Subcutaneous abdominal adipose tissue (tissue), 5 donors: ENCODE results near the gene STARD5.

Experiments
- H3K27ac ChIP-seq: one replicate; pipeline ENCODE4 v1.7.0; 2013; ENCODE audit warnings: low read depth, mild to moderate bottlenecking, inconsistent platforms, low read length, moderate library complexity
- H3K27me3 ChIP-seq, 5 donors: one replicate each; pipeline ENCODE4 v1.7.0; 2013; ENCODE audit warnings: low read length in 5 of 5, inconsistent platforms in 1 of 5; ENCODE audit not compliant: control insufficient read depth in 5 of 5, insufficient read depth in 4 of 5
- H3K36me3 ChIP-seq, 5 donors: one replicate each; pipeline ENCODE4 v1.7.0; 2013; ENCODE audit warnings: low read length in 5 of 5; ENCODE audit not compliant: control insufficient read depth in 5 of 5, insufficient read depth in 5 of 5
- H3K4me1 ChIP-seq, 5 donors: one replicate each; pipeline ENCODE4 v1.7.0; 2013; ENCODE audit warnings: low read length in 5 of 5, mild to moderate bottlenecking in 3 of 5, moderate library complexity in 1 of 5; ENCODE audit not compliant: control insufficient read depth in 5 of 5, insufficient read depth in 5 of 5
- H3K4me3 ChIP-seq, 5 donors: one replicate each; pipeline ENCODE4 v1.7.0; 2013; ENCODE audit warnings: low read length in 5 of 5, low read depth in 1 of 5
- H3K9ac ChIP-seq, 5 donors: one replicate each; pipeline ENCODE4 v1.7.0; 2013; ENCODE audit warnings: low read length in 5 of 5, mild to moderate bottlenecking in 4 of 5, moderate library complexity in 3 of 5
- H3K9me3 ChIP-seq, 5 donors: one replicate each; pipeline ENCODE4 v1.7.0; 2013; ENCODE audit warnings: low read length in 5 of 5; ENCODE audit not compliant: control insufficient read depth in 5 of 5
- donor health status: healthy.
- donor health status: healthy.
- donor health status: healthy.
- donor health status: healthy.
- donor health status: healthy.

The STARD5 gene

GRCh38 chr15:81279621-81280485 is 44.1 kb downstream of the STARD5 start:
- Histone ChIP-seq H3K27ac (no peak overlapping the region), H3K36me3 (peaks cover 3 to 41% (median 33%) of the 10 kb centered on the region in 5 donors), H3K4me1 (peaks cover 0 to 34% (median 6%) of the 10 kb centered on the region in 5 donors), H3K9ac (no peak overlapping the region), H3K4me3 (no peak overlapping the region), H3K9me3 (peaks cover 0 to 6% (median 4%) of the 10 kb centered on the region in 5 donors), H3K27me3 (no peaks in the 10 kb centered on the region)

- Histone ChIP-seq H3K9ac (no peak overlapping the region), H3K4me1 (peaks cover 0 to 26% (median 8%) of the 10 kb centered on the region in 5 donors), H3K4me3 (no peak overlapping the region), H3K27me3 (no peaks in the 10 kb centered on the region), H3K36me3 (peaks cover 3 to 45% (median 33%) of the 10 kb centered on the region in 5 donors), H3K27ac (no peak overlapping the region), H3K9me3 (peaks cover 0 to 6% (median 4%) of the 10 kb centered on the region in 5 donors)
These were observed 45.5 kb downstream of the STARD5 start for GRCh38 chr15:81278306-81279029.

DNA sequence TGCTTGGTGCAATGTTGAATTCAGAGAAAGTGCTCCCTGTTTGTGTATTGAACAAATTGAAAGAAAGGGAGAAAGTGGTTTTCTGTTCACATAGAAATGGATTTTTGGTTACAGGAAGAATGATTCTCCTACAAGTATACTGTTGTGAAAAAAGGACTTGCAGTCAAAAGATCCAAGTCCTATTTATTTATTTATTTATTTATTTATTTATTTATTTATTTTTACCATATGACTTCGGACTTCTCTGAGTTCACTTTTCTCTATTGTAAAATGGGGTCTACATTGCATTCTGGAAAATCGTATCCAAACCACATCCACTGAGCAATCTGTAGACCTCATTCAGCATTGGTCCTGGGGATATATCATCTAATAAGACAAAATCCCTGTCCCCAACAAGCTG is 46.1 kb downstream of the STARD5 start:
- no peak overlapping the region for H3K27ac ChIP-seq
- H3K27me3 ChIP-seq = no peaks in the 10 kb centered on the region
- peaks cover 3 to 47% (median 37%) of the 10 kb centered on the region in 5 donors for H3K36me3 ChIP-seq
- peaks cover 0 to 6% (median 4%) of the 10 kb centered on the region in 5 donors for H3K9me3 ChIP-seq
- peaks cover 0 to 26% (median 8%) of the 10 kb centered on the region in 5 donors for H3K4me1 ChIP-seq
- H3K9ac ChIP-seq = no peak overlapping the region
- H3K4me3 ChIP-seq = no peak overlapping the region

- H3K36me3 ChIP-seq = peaks cover 3 to 46% (median 37%) of the 10 kb centered on the region in 5 donors
- H3K9ac ChIP-seq = no peak overlapping the region
- H3K4me1 ChIP-seq = peaks cover 0 to 23% (median 8%) of the 10 kb centered on the region in 5 donors
- peaks cover 0 to 6% (median 4%) of the 10 kb centered on the region in 5 donors for H3K9me3 ChIP-seq
- H3K27me3 ChIP-seq = no peaks in the 10 kb centered on the region
- H3K4me3 ChIP-seq = no peak overlapping the region
- no peak overlapping the region for H3K27ac ChIP-seq
These were observed 47.0 kb downstream of the STARD5 start for GRCh38 chr15:81276967-81277366.

DNA sequence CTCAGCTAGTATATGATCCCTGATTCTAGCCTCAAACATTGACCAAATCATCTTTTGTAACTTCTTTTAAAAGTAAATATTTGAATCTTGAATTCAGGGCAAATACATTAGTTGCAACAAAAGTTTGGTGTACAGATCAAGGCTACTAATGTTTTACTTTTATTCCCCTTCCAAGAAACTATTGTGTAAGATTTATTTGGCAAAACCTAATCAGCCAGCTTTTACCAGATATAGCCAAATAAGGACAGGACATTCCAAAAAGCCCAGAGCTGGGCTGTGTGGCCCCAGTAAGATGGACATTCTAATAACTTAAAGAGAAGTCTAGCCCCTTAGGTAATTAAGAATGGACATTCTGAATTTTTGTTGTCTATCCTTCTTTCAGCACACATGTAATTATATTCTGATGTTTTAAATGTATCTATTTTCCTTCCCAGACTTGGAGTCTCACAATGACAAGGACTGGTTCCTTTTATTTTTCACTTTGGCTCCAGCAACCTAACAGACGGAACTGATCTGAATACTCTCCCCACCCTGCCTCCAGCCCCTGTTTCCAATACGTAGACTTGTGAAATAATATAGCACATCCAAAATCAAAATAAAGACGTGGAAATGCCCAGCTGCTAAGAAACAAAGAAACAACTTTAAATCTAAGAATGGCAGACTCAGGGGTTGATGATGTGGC is 48.1 kb downstream of the STARD5 start:
- Histone ChIP-seq H3K4me3 (no peak overlapping the region), H3K4me1 (peaks cover 0 to 20% (median 8%) of the 10 kb centered on the region in 5 donors), H3K9me3 (peaks cover 0 to 6% (median 4%) of the 10 kb centered on the region in 5 donors), H3K27me3 (no peaks in the 10 kb centered on the region), H3K27ac (no peak overlapping the region), H3K36me3 (peaks cover 3 to 41% (median 37%) of the 10 kb centered on the region in 5 donors), H3K9ac (no peak overlapping the region)

GRCh38 chr15:81274931-81275707 is 48.8 kb downstream of the STARD5 start:
- Histone ChIP-seq H3K9me3 (peaks cover 0 to 6% (median 4%) of the 10 kb centered on the region in 5 donors), H3K9ac (no peak overlapping the region), H3K27ac (no peak overlapping the region), H3K27me3 (no peaks in the 10 kb centered on the region), H3K36me3 (peaks cover 3 to 42% (median 39%) of the 10 kb centered on the region in 5 donors), H3K4me3 (no peak overlapping the region), H3K4me1 (peaks cover 0 to 19% (median 8%) of the 10 kb centered on the region in 5 donors)

GRCh38 chr15:81274255-81274654 is 49.7 kb downstream of the STARD5 start:
- Histone ChIP-seq H3K27ac (no peak overlapping the region), H3K27me3 (no peaks in the 10 kb centered on the region), H3K9me3 (peaks cover 0 to 6% (median 4%) of the 10 kb centered on the region in 5 donors), H3K36me3 (peaks cover 2 to 42% (median 37%) of the 10 kb centered on the region in 5 donors), H3K4me3 (no peak overlapping the region), H3K9ac (no peak overlapping the region), H3K4me1 (peaks cover 0 to 11% (median 7%) of the 10 kb centered on the region in 5 donors)

- H3K27ac ChIP-seq = no peak overlapping the region
- H3K27me3 ChIP-seq = no peaks in the 10 kb centered on the region
- H3K9ac ChIP-seq = no peak overlapping the region
- H3K4me3 ChIP-seq = no peak overlapping the region
- H3K4me1 ChIP-seq = peaks cover 0 to 11% (median 7%) of the 10 kb centered on the region in 5 donors
- H3K9me3 ChIP-seq = peaks cover 0 to 6% (median 4%) of the 10 kb centered on the region in 5 donors
- H3K36me3 ChIP-seq = peaks cover 0 to 46% (median 38%) of the 10 kb centered on the region in 5 donors
These were observed 50.1 kb downstream of the STARD5 start for GRCh38 chr15:81273855-81274254.

GRCh38 chr15:81273200-81273599 is 50.7 kb downstream of the STARD5 start:
- no peak overlapping the region for H3K9ac ChIP-seq
- no peak overlapping the region for H3K4me3 ChIP-seq
- H3K27ac ChIP-seq = no peak overlapping the region
- peaks cover 0 to 11% (median 7%) of the 10 kb centered on the region in 5 donors for H3K4me1 ChIP-seq
- peaks cover 0 to 6% (median 4%) of the 10 kb centered on the region in 5 donors for H3K9me3 ChIP-seq
- H3K27me3 ChIP-seq = no peaks in the 10 kb centered on the region
- H3K36me3 ChIP-seq = peaks cover 0 to 46% (median 40%) of the 10 kb centered on the region in 5 donors
